Measurements from ENCODE around the gene STXBP2. TPM values are rescaled to one million over a fixed set of nuclear protein-coding genes. Genes with fewer than 3 reads are reported as not detected.
"Not testable (repeated sequence)": the region's sequence is repeated elsewhere in the genome, so short reads cannot be mapped to it uniquely, and the experiment has no call there.

STXBP2 gene
- total RNA-seq, 1 donor from 2014 or later, result 64.3 TPM

DNA sequence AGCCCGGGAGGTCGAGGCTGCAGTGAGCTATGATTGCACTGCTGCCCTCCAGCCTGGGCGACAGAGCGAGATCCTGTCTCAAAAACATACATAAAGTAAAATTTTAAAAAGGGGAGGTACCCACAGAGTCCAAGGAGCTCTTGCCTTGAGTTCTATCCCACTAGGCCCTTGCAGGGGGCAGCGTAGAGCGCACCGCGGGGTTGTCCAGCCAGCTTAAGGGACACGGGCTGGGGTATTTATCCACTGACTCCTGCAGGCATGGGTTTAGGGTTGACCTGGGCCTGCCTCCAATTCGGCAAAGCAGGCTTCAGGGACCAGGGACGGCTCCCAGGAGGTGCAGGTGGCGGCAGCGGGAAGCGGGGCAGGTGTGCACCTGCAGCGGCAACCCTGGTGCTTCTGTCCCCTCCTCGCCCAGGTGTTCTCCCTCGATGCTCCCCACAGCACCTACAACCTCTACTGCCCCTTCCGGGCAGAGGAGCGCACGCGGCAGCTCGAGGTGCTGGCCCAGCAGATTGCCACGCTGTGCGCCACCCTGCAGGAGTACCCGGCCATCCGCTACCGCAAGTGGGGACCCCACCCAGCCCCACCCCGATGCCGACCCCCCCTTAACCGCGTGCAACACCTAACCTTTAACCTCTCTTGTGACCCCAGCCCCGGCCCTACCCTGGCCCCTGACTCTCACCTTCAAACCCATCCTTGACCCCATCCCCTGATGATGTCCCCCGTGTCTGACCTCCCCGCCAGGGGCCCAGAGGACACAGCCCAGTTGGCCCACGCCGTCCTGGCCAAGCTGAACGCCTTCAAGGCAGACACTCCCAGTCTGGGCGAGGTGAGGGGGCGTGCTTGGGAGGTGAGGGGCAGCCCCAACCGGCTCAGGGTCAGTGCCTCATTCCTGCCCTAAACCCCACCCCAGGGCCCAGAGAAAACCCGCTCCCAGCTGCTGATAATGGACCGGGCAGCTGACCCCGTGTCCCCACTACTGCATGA is 4.7 kb downstream of the STXBP2 start:
- Histone ChIP-seq H3K27me3 (peaks cover 8% of the 10 kb centered on the region), H3K4me1 (peaks cover 6% of the 10 kb centered on the region), H3K9me3 (no peaks in the 10 kb centered on the region), H3K27ac (no peak overlapping the region), H3K4me3 (no peak overlapping the region), H3K36me3 (no peaks in the 10 kb centered on the region)
- TF ChIP-seq CTCF (IDR thresholded peaks at IDR 0.05), result no peak
- no peak for TF ChIP-seq POLR2A (IDR thresholded peaks at IDR 0.05)
- no peak for TF ChIP-seq POLR2AphosphoS5 (IDR thresholded peaks at IDR 0.05; ENCODE audit: insufficient read depth in 1 of 2, low read depth in 1 of 2)
- intact Hi-C loops (cut with DNase I), result no loop called here
- DNase-seq (ENCODE audit: extremely low spot score in 2 of 2), result no peak

DNA sequence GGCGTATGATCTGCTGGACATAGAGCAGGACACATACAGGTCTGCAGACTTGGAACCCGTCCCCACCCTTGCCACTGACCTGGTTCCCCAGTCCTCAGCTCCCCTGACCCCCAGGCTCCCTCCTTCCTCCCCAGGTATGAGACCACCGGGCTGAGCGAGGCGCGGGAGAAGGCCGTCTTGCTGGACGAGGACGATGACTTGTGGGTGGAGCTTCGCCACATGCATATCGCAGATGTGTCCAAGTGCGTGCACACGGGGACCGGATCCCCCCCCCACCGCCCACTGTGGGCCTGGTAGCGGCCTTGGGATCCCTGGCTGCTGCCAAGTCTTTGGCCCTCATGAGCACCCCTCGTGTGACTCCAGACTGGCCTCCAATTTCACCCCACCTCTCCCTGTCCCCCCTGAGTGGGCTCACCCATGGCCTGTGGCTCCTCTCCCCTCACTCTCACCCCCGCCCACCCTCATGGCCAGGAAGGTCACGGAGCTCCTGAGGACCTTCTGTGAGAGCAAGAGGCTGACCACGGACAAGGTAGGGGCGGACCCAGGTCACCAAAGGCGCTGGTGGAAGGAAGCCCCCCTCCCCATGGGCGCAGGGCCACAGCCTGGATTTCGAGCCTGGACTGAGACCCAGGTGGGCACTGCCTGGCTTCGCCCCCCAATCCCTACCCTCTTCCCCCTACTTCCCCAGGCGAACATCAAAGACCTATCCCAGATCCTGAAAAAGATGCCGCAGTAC is 5.6 kb downstream of the STXBP2 start:
- peaks cover 4% of the 10 kb centered on the region for H3K4me1 ChIP-seq
- H3K27ac ChIP-seq, result no peak overlapping the region
- H3K36me3 ChIP-seq, result no peaks in the 10 kb centered on the region
- intact Hi-C loops (cut with DNase I), result no loop called here
- no peak overlapping the region for H3K4me3 ChIP-seq
- no peaks in the 10 kb centered on the region for H3K9me3 ChIP-seq
- H3K27me3 ChIP-seq, result peaks cover 7% of the 10 kb centered on the region
- TF ChIP-seq CTCF (IDR thresholded peaks at IDR 0.05), result no peak
- TF ChIP-seq POLR2AphosphoS5 (IDR thresholded peaks at IDR 0.05; ENCODE audit: insufficient read depth in 1 of 2, low read depth in 1 of 2), result no peak
- no peak for TF ChIP-seq POLR2A (IDR thresholded peaks at IDR 0.05)
- no peak for DNase-seq (ENCODE audit: extremely low spot score in 2 of 2)

GRCh38 chr19:7643031-7643415 is 6.1 kb downstream of the STXBP2 start:
- TF ChIP-seq POLR2AphosphoS5 (IDR thresholded peaks at IDR 0.05; ENCODE audit: insufficient read depth in 1 of 2, low read depth in 1 of 2) (no peak), CTCF (IDR thresholded peaks at IDR 0.05) (no peak), POLR2A (IDR thresholded peaks at IDR 0.05) (no peak)
- Histone ChIP-seq H3K4me1 (no peaks in the 10 kb centered on the region), H3K27ac (no peak overlapping the region), H3K4me3 (no peak overlapping the region), H3K9me3 (no peaks in the 10 kb centered on the region), H3K27me3 (peaks cover under 1% of the 10 kb centered on the region), H3K36me3 (no peaks in the 10 kb centered on the region)
- intact Hi-C loops (cut with DNase I), result no loop called here
- DNase-seq (ENCODE audit: extremely low spot score in 2 of 2), result no peak

DNA sequence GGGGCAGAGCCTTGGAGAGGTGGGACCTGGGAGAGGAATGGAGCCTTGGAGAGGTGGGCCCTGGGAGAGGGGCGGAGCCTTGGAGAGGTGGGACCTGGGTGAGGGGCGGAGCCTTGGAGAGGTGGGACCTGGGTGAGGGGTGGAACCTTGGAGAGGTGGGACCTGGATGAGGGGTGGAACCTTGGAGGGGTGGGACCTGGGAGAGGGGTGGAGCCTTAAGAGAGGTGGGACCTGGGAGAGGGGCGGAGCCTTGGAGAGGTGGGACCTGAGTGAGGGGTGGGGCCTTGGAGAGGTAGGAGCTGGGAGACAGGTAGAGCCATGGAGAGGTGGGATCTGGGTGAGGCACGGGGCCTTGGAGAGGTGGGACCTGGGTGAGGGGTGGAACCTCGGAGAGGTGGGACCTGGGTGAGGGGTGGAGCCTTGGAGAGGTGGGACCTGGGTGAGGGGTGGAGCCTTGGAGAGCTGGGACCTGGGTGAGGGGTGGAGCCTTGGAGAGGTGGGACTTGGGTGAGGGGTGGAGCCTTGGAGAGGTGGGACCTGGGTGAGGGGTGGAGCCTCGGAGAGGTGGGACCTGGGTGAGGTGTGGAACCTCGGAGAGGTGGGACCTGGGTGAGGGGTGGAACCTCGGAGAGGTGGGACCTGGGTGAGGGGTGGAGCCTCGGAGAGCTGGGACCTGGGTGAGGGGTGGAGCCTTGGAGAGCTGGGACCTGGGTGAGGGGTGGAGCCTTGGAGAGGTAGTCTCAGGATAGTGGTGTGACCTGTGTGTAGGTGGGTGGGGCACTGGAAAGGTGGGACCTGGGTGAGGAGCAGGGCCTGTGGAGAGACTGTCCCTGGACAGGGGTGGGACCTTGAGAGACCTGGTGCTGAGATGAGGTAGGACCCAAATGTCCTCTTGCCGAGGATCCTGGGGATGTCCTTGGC is 7.0 kb downstream of the STXBP2 start:
- H3K4me3 ChIP-seq; H3K36me3 ChIP-seq; H3K4me1 ChIP-seq; intact Hi-C loops (cut with DNase I); H3K9me3 ChIP-seq; H3K27me3 ChIP-seq; H3K27ac ChIP-seq; DNase-seq (ENCODE audit: extremely low spot score in 2 of 2): not testable (repeated sequence)

DNA sequence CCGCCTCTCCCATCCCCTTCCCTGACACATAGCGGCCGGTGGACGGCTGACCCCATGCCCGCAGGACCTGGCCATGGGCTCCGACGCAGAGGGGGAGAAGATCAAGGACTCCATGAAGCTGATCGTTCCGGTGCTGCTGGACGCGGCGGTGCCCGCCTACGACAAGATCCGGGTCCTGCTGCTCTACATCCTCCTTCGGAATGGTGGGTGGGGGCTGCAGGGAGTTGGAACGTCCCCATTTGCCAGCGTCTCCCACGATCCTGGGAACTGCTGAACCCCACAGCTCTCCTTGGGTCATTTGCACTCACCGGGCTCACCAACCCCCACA is 7.6 kb downstream of the STXBP2 start:
- DNase-seq (ENCODE audit: extremely low spot score in 2 of 2), result no peak
- no peaks in the 10 kb centered on the region for H3K9me3 ChIP-seq
- no peaks in the 10 kb centered on the region for H3K27me3 ChIP-seq
- H3K36me3 ChIP-seq, result no peaks in the 10 kb centered on the region
- no peak overlapping the region for H3K27ac ChIP-seq
- H3K4me3 ChIP-seq, result no peak overlapping the region
- intact Hi-C loops (cut with DNase I), result no loop called here
- TF ChIP-seq CTCF (IDR thresholded peaks at IDR 0.05) (no peak), POLR2A (IDR thresholded peaks at IDR 0.05) (no peak), POLR2AphosphoS5 (IDR thresholded peaks at IDR 0.05; ENCODE audit: insufficient read depth in 1 of 2, low read depth in 1 of 2) (no peak)
- H3K4me1 ChIP-seq, result no peaks in the 10 kb centered on the region
